HEK293 (cell line): ENCODE results near the gene KREMEN2.

ENCODE experiments used
- FEZF1 ChIP-seq: fragments of 450-650 bp; formaldehyde crosslinking; IDR thresholded peaks from 2 replicates; pipeline ENCODE4 v1.5.1; 2016; ENCODE audit warnings: missing biosample characterization, missing genetic modification characterization
- WT1 ChIP-seq: fragments of 450-650 bp; formaldehyde crosslinking; IDR thresholded peaks from 2 replicates; pipeline ENCODE4 v1.5.1; 2016; ENCODE audit warnings: missing biosample characterization, missing genetic modification characterization
- YY1 ChIP-seq: fragments of 450-650 bp; formaldehyde crosslinking; IDR thresholded peaks from 2 replicates; pipeline ENCODE4 v1.5.1; 2018; ENCODE audit warnings: missing biosample characterization, missing genetic modification characterization
- ZNF221 ChIP-seq: fragments of 450-650 bp; formaldehyde crosslinking; IDR thresholded peaks from 2 replicates; pipeline ENCODE4 v1.5.1; 2017; ENCODE audit warnings: missing biosample characterization, missing genetic modification characterization, borderline replicate concordance
- ZNF350 ChIP-seq: fragments of 450-650 bp; formaldehyde crosslinking; IDR thresholded peaks from 2 replicates; pipeline ENCODE4 v1.5.0; 2017; ENCODE audit warnings: missing biosample characterization, mild to moderate bottlenecking, missing genetic modification characterization
- ZNF416 ChIP-seq: fragments of 450-650 bp; formaldehyde crosslinking; IDR thresholded peaks from 2 replicates; pipeline ENCODE4 v1.5.1; 2016; ENCODE audit warnings: missing biosample characterization, missing genetic modification characterization
- ZNF585B ChIP-seq: fragments of 450-650 bp; formaldehyde crosslinking; IDR thresholded peaks from 2 replicates; pipeline ENCODE4 v1.5.1; 2016; ENCODE audit warnings: missing biosample characterization, missing genetic modification characterization
- ZNF677 ChIP-seq: fragments of 450-650 bp; IDR thresholded peaks from 2 replicates; pipeline ENCODE4 v1.5.0; 2018; ENCODE audit warnings: missing biosample characterization, mild to moderate bottlenecking, missing genetic modification characterization, moderate library complexity
- ZNF843 ChIP-seq: fragments of 450-650 bp; formaldehyde crosslinking; IDR thresholded peaks from 2 replicates; pipeline ENCODE4 v1.5.1; 2016; ENCODE audit warnings: missing biosample characterization, missing genetic modification characterization
- TF ChIP-seq, protein P1 (sequence below): fragments of 450-650 bp; formaldehyde crosslinking; IDR thresholded peaks from 2 replicates; pipeline ENCODE4 v1.5.1; 2017; ENCODE audit warnings: missing biosample characterization, missing genetic modification characterization
- TF ChIP-seq, protein P2 (sequence below): fragments of 450-650 bp; formaldehyde crosslinking; IDR thresholded peaks from 2 replicates; pipeline ENCODE4 v1.5.0; 2017; ENCODE audit warnings: missing biosample characterization, missing genetic modification characterization, borderline replicate concordance
- TF ChIP-seq, protein P3 (sequence below): fragments of 450-650 bp; formaldehyde crosslinking; IDR thresholded peaks from 2 replicates; pipeline ENCODE4 v1.5.1; 2016; ENCODE audit warnings: missing biosample characterization, missing genetic modification characterization
- TF ChIP-seq, protein P4 (sequence below): fragments of 450-650 bp; formaldehyde crosslinking; IDR thresholded peaks from 2 replicates; pipeline ENCODE4 v1.5.1; 2016; ENCODE audit warnings: missing biosample characterization, missing genetic modification characterization, low read depth
- TF ChIP-seq, protein P5 (sequence below): fragments of 450-650 bp; formaldehyde crosslinking; IDR thresholded peaks from 2 replicates; pipeline ENCODE4 v1.5.1; 2016; ENCODE audit warnings: missing biosample characterization, missing genetic modification characterization, borderline replicate concordance
- TF ChIP-seq, protein P6 (sequence below): fragments of 450-650 bp; formaldehyde crosslinking; IDR thresholded peaks from 2 replicates; pipeline ENCODE4 v1.5.1; 2017; ENCODE audit warnings: missing biosample characterization, missing genetic modification characterization
- TF ChIP-seq, protein P7 (sequence below): fragments of 450-650 bp; formaldehyde crosslinking; IDR thresholded peaks from 2 replicates; pipeline ENCODE4 v1.5.1; 2017; ENCODE audit warnings: missing biosample characterization, missing genetic modification characterization
- TF ChIP-seq, protein P8 (sequence below): fragments of 450-650 bp; formaldehyde crosslinking; IDR thresholded peaks from 2 replicates; pipeline ENCODE4 v1.5.1; 2016; ENCODE audit warnings: missing biosample characterization, missing genetic modification characterization

Gene KREMEN2

DNA sequence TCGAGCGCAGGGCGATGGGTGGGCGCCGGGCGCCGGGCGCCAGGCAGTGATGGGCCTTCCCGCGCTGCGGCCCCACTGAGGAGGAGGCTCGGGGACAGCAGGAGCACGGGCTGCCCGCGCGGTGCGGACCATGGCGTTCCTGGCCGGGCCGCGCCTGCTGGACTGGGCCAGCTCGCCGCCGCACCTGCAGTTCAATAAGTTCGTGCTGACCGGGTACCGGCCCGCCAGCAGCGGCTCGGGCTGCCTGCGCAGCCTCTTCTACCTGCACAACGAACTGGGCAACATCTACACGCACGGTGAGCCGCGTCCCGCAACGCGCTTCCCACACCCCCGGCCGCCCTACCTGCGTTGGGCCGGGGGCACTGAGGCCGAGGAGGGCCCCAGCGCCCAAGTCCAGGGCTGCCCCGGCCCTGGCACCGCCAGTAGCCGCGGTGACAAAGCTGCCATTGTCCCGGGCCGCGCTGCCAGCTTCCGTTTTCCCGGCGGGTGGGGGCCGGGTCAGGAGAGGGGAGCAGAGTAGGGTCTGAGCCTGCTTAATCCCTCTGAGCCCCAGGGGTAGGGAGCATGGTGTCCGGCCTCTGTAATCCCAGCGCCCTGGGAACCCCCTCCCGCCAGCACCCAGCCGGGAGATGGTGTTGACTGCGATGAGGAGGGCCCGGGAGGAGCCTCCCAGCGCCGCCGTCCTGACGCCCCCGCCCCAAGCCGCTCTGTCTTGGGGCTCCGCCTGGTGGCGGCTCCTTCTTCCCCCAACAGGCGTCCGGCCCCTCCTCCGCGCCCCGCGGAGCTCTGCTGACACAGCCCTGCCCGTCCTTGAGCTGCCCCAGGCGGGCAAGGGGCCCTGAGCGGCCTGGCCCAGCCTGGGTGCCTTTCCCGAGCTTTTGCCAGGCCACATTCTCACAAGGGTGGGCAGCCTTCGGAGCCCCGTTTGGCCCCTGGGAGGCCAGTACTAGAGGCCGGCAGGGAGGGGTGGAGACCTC is 5.8 kb downstream of the KREMEN2 start (continued):
- TF ChIP-seq, protein P1, sequence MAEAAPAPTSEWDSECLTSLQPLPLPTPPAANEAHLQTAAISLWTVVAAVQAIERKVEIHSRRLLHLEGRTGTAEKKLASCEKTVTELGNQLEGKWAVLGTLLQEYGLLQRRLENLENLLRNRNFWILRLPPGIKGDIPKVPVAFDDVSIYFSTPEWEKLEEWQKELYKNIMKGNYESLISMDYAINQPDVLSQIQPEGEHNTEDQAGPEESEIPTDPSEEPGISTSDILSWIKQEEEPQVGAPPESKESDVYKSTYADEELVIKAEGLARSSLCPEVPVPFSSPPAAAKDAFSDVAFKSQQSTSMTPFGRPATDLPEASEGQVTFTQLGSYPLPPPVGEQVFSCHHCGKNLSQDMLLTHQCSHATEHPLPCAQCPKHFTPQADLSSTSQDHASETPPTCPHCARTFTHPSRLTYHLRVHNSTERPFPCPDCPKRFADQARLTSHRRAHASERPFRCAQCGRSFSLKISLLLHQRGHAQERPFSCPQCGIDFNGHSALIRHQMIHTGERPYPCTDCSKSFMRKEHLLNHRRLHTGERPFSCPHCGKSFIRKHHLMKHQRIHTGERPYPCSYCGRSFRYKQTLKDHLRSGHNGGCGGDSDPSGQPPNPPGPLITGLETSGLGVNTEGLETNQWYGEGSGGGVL (tag by site-specific recombination) = peak; percentile 86
- TF ChIP-seq ZNF350 (tag by site-specific recombination) (no peak), FEZF1 (tag by site-specific recombination) (no peak), ZNF677 (tag by site-specific recombination) (no peak), ZNF585B (no peak), WT1 (peak; percentile 83), ZNF416 (no peak), YY1 (tag by site-specific recombination) (peak; percentile 35; the same call in 1 of the 2 replicates), ZNF843 (tag by site-specific recombination) (no peak), ZNF221 (tag by site-specific recombination) (no peak)
- TF ChIP-seq, protein P2, sequence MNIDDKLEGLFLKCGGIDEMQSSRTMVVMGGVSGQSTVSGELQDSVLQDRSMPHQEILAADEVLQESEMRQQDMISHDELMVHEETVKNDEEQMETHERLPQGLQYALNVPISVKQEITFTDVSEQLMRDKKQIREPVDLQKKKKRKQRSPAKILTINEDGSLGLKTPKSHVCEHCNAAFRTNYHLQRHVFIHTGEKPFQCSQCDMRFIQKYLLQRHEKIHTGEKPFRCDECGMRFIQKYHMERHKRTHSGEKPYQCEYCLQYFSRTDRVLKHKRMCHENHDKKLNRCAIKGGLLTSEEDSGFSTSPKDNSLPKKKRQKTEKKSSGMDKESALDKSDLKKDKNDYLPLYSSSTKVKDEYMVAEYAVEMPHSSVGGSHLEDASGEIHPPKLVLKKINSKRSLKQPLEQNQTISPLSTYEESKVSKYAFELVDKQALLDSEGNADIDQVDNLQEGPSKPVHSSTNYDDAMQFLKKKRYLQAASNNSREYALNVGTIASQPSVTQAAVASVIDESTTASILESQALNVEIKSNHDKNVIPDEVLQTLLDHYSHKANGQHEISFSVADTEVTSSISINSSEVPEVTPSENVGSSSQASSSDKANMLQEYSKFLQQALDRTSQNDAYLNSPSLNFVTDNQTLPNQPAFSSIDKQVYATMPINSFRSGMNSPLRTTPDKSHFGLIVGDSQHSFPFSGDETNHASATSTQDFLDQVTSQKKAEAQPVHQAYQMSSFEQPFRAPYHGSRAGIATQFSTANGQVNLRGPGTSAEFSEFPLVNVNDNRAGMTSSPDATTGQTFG (tag by site-specific recombination) = no peak
- TF ChIP-seq, protein P3, sequence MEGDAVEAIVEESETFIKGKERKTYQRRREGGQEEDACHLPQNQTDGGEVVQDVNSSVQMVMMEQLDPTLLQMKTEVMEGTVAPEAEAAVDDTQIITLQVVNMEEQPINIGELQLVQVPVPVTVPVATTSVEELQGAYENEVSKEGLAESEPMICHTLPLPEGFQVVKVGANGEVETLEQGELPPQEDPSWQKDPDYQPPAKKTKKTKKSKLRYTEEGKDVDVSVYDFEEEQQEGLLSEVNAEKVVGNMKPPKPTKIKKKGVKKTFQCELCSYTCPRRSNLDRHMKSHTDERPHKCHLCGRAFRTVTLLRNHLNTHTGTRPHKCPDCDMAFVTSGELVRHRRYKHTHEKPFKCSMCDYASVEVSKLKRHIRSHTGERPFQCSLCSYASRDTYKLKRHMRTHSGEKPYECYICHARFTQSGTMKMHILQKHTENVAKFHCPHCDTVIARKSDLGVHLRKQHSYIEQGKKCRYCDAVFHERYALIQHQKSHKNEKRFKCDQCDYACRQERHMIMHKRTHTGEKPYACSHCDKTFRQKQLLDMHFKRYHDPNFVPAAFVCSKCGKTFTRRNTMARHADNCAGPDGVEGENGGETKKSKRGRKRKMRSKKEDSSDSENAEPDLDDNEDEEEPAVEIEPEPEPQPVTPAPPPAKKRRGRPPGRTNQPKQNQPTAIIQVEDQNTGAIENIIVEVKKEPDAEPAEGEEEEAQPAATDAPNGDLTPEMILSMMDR (tag by site-specific recombination) = peak; percentile 91
- TF ChIP-seq, protein P4, sequence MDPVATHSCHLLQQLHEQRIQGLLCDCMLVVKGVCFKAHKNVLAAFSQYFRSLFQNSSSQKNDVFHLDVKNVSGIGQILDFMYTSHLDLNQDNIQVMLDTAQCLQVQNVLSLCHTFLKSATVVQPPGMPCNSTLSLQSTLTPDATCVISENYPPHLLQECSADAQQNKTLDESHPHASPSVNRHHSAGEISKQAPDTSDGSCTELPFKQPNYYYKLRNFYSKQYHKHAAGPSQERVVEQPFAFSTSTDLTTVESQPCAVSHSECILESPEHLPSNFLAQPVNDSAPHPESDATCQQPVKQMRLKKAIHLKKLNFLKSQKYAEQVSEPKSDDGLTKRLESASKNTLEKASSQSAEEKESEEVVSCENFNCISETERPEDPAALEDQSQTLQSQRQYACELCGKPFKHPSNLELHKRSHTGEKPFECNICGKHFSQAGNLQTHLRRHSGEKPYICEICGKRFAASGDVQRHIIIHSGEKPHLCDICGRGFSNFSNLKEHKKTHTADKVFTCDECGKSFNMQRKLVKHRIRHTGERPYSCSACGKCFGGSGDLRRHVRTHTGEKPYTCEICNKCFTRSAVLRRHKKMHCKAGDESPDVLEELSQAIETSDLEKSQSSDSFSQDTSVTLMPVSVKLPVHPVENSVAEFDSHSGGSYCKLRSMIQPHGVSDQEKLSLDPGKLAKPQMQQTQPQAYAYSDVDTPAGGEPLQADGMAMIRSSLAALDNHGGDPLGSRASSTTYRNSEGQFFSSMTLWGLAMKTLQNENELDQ (tag by site-specific recombination) = no peak
- TF ChIP-seq, protein P5, sequence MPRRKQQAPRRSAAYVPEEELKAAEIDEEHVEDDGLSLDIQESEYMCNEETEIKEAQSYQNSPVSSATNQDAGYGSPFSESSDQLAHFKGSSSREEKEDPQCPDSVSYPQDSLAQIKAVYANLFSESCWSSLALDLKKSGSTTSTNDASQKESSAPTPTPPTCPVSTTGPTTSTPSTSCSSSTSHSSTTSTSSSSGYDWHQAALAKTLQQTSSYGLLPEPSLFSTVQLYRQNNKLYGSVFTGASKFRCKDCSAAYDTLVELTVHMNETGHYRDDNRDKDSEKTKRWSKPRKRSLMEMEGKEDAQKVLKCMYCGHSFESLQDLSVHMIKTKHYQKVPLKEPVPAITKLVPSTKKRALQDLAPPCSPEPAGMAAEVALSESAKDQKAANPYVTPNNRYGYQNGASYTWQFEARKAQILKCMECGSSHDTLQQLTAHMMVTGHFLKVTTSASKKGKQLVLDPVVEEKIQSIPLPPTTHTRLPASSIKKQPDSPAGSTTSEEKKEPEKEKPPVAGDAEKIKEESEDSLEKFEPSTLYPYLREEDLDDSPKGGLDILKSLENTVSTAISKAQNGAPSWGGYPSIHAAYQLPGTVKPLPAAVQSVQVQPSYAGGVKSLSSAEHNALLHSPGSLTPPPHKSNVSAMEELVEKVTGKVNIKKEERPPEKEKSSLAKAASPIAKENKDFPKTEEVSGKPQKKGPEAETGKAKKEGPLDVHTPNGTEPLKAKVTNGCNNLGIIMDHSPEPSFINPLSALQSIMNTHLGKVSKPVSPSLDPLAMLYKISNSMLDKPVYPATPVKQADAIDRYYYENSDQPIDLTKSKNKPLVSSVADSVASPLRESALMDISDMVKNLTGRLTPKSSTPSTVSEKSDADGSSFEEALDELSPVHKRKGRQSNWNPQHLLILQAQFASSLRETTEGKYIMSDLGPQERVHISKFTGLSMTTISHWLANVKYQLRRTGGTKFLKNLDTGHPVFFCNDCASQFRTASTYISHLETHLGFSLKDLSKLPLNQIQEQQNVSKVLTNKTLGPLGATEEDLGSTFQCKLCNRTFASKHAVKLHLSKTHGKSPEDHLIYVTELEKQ (tag by site-specific recombination) = no peak
- TF ChIP-seq, protein P6, sequence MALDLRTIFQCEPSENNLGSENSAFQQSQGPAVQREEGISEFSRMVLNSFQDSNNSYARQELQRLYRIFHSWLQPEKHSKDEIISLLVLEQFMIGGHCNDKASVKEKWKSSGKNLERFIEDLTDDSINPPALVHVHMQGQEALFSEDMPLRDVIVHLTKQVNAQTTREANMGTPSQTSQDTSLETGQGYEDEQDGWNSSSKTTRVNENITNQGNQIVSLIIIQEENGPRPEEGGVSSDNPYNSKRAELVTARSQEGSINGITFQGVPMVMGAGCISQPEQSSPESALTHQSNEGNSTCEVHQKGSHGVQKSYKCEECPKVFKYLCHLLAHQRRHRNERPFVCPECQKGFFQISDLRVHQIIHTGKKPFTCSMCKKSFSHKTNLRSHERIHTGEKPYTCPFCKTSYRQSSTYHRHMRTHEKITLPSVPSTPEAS (tag by site-specific recombination) = no peak
- TF ChIP-seq, protein P7, sequence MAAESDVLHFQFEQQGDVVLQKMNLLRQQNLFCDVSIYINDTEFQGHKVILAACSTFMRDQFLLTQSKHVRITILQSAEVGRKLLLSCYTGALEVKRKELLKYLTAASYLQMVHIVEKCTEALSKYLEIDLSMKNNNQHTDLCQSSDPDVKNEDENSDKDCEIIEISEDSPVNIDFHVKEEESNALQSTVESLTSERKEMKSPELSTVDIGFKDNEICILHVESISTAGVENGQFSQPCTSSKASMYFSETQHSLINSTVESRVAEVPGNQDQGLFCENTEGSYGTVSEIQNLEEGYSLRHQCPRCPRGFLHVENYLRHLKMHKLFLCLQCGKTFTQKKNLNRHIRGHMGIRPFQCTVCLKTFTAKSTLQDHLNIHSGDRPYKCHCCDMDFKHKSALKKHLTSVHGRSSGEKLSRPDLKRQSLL (tag by site-specific recombination) = peak; percentile 52; the same call in 1 of the 2 replicates
- TF ChIP-seq, protein P8, sequence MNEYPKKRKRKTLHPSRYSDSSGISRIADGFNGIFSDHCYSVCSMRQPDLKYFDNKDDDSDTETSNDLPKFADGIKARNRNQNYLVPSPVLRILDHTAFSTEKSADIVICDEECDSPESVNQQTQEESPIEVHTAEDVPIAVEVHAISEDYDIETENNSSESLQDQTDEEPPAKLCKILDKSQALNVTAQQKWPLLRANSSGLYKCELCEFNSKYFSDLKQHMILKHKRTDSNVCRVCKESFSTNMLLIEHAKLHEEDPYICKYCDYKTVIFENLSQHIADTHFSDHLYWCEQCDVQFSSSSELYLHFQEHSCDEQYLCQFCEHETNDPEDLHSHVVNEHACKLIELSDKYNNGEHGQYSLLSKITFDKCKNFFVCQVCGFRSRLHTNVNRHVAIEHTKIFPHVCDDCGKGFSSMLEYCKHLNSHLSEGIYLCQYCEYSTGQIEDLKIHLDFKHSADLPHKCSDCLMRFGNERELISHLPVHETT (tag by site-specific recombination) = no peak
